RWPE1 (cell line): Measurements from ENCODE around the gene XYLB.
"Not testable (repeated sequence)": the region's sequence is repeated elsewhere in the genome, so short reads cannot be mapped to it uniquely, and the experiment has no call there.

Experiments
- CTCF ChIA-PET: fragments of 350-600 bp; sonication (Branson Sonifier 250); formaldehyde crosslinking; extraction: SDS; loops from one replicate; lab custom pipeline; 2021; lab: Yijun Ruan, JAX
- POLR2A ChIA-PET: fragments of 400-600 bp; formaldehyde crosslinking; extraction: SDS; loops from one replicate; lab custom pipeline; 2020; ENCODE audit warnings: antibody characterized with exemption; ENCODE audit not compliant: low non-redundant PET; lab: Yijun Ruan, JAX
- DNase-seq: peaks from one replicate; pipeline ENCODE4 v3.0.0; 2012; ENCODE audit warnings: low spot score
- H3K27ac ChIP-seq: fragments of 450-650 bp; 2 replicates; pipeline ENCODE4 v1.5.1; 2017
- TF ChIP-seq, protein P1 (sequence below): fragments of 450-650 bp; conservative IDR thresholded peaks from 2 replicates; pipeline ENCODE4 v1.5.1; 2017; ENCODE audit warnings: low read depth, mild to moderate bottlenecking

Gene XYLB

DNA sequence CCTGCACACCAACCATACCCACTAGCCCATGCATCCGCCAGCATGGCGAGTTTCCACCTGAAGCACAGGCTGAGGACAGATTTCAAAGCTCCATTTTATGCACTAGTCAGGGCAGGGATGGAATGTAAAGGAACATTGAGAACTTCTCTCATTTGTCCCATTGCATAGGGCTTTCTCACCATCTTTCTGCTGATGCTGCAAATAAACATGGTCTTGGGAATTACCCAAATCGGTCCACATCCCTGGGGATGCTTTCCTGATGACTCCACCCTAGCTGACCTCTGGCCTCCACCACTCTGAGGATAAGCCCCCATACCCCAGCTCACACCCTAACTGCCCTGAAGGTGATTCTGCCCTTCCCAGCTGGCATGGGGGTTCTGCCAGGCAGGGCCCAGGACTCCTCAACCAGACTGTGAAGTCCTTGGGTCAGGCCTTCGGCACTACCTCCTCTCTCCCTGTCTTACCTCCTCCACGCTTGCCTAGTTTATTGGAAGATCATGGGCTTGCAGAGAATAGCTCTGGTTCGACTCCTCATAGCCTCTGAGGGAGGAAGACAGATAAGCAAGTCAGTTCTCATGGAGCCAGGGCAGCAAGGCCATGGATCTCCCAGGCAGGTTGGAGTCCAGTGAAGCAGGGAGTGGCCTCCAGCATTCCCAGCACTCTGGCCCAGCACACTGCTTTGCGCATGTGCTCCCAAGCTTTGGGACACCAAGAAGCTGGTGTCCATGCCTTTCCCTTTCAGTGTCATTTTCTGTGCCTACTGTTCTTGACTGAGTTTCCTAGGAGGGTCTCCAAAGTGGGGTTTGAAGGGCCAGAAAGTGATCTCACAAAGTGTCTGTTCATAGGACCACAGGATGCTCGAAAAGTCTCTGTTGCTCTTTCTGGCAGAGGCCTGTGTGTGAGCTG lies 27.6 kb upstream of the XYLB start:
- TF ChIP-seq, protein P1, sequence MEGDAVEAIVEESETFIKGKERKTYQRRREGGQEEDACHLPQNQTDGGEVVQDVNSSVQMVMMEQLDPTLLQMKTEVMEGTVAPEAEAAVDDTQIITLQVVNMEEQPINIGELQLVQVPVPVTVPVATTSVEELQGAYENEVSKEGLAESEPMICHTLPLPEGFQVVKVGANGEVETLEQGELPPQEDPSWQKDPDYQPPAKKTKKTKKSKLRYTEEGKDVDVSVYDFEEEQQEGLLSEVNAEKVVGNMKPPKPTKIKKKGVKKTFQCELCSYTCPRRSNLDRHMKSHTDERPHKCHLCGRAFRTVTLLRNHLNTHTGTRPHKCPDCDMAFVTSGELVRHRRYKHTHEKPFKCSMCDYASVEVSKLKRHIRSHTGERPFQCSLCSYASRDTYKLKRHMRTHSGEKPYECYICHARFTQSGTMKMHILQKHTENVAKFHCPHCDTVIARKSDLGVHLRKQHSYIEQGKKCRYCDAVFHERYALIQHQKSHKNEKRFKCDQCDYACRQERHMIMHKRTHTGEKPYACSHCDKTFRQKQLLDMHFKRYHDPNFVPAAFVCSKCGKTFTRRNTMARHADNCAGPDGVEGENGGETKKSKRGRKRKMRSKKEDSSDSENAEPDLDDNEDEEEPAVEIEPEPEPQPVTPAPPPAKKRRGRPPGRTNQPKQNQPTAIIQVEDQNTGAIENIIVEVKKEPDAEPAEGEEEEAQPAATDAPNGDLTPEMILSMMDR: no peak
- ChIA-PET POLR2A (no interaction called here), CTCF (interaction anchor here (0.7 kb wide), 1 partner anchor 977 kb away, joined by 3 read pairs; no protein-coding TSS in a partner anchor)
- no peak for DNase-seq
- H3K27ac ChIP-seq: no peak overlapping the region

GRCh38 chr3:38320638-38321037 lies 25.9 kb upstream of the XYLB start:
- POLR2A ChIA-PET, DNase-seq, H3K27ac ChIP-seq, CTCF ChIA-PET: not testable (repeated sequence)

DNA sequence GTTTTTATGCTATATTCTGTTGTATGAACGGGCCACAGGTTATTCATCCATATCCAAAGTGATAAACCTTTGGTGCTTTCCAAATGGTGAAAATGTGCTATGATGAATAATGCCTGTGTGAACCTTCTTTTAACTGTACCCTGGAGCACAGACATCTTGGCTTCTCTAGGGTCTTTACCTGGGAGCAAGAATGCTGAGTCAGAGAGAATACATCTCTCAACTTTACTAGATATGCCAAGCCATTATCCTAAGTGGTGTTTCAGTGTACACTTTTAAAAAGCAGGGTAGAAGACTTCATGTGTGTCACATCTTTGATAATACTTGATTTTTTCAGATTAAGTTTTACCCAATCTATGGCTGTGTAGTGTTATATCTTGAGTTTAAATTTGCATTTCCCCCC lies 23.5 kb upstream of the XYLB start:
- ChIA-PET POLR2A (no interaction called here), CTCF (no interaction called here)
- H3K27ac ChIP-seq: no peak overlapping the region
- no peak for DNase-seq
- TF ChIP-seq, protein P1: no peak

- no peak for DNase-seq
- no peak overlapping the region for H3K27ac ChIP-seq
- ChIA-PET CTCF (no interaction called here), POLR2A (no interaction called here)
- TF ChIP-seq, protein P1: no peak
These were observed 21.3 kb upstream of the XYLB start for GRCh38 chr3:38325256-38325655.

DNA sequence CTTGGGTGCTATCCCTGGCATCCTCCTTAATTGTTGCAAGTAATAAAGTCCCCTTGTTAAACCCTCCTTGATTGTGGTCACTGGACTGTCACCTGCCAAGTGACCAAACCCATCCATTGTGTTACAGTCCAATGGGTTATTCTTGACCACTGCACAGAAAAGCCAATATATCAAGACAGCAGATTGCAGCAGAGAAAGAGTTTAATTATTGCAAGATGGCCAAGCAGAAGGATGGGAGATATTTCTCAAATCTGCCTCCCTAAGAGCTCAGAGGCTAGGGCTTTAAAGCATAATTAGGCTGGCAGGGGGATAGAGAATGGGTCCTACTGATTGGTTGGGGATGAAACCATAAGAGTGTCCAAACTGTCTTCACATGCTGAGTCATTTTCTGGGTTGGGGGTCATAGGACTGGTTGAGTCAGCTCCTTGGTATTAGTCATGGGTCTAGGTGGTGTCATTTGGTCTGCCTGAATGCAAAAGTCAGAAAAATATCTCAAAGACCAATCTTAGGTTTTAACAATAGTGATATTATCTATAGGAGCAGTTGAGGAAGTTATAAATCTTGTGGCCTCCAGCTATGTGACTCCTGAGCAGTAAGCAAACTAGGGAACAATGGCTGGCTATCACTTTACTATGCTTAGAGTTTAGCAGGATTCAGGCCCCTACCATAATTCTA lies 19.1 kb upstream of the XYLB start:
- no peak overlapping the region for H3K27ac ChIP-seq
- ChIA-PET POLR2A (no interaction called here), CTCF (no interaction called here)
- TF ChIP-seq, protein P1: no peak
- peak; percentile 21 for DNase-seq

GRCh38 chr3:38331257-38332022 lies 15.1 kb upstream of the XYLB start:
- ChIA-PET CTCF (interaction anchor here (0.6 kb wide), 2 partner anchors 62 to 234 kb away, joined by 3 to 5 read pairs; no protein-coding TSS in a partner anchor), POLR2A (no interaction called here)
- TF ChIP-seq, protein P1: no peak
- H3K27ac ChIP-seq: no peak overlapping the region
- no peak for DNase-seq
